Memory B cell (primary cell): ENCODE results near the gene KLHL34.

Experiments
- ATAC-seq: fragments of 150-1000 bp; cut with Tn5 transposase; 2 replicates; pipeline ENCODE4 v1.10.0; 2021; ENCODE audit warnings: low read depth, mild to moderate bottlenecking, moderate library complexity
- DNase-seq, 2 donors: peaks; one replicate each; pipeline ENCODE4 v3.0.0; 2022; ENCODE audit warnings: low spot score in 2 of 2
- H3K27ac Mint-ChIP-seq: one replicate; pipeline ENCODE4 v1.8.0; 2022; ENCODE audit warnings: mild to moderate bottlenecking, moderate library complexity, mixed read lengths
- H3K27me3 Mint-ChIP-seq: one replicate; pipeline ENCODE4 v1.8.0; 2022; ENCODE audit warnings: mixed read lengths
- H3K36me3 Mint-ChIP-seq: one replicate; pipeline ENCODE4 v1.8.0; 2022; ENCODE audit warnings: mild to moderate bottlenecking, mixed read lengths
- H3K4me1 Mint-ChIP-seq: one replicate; pipeline ENCODE4 v1.8.0; 2022; ENCODE audit warnings: mixed read lengths
- H3K4me3 Mint-ChIP-seq: one replicate; pipeline ENCODE4 v1.8.0; 2022; ENCODE audit warnings: mild to moderate bottlenecking, moderate library complexity, mixed read lengths
- H3K9me3 Mint-ChIP-seq: one replicate; pipeline ENCODE4 v1.8.0; 2022; ENCODE audit warnings: mixed read lengths

Gene KLHL34

DNA sequence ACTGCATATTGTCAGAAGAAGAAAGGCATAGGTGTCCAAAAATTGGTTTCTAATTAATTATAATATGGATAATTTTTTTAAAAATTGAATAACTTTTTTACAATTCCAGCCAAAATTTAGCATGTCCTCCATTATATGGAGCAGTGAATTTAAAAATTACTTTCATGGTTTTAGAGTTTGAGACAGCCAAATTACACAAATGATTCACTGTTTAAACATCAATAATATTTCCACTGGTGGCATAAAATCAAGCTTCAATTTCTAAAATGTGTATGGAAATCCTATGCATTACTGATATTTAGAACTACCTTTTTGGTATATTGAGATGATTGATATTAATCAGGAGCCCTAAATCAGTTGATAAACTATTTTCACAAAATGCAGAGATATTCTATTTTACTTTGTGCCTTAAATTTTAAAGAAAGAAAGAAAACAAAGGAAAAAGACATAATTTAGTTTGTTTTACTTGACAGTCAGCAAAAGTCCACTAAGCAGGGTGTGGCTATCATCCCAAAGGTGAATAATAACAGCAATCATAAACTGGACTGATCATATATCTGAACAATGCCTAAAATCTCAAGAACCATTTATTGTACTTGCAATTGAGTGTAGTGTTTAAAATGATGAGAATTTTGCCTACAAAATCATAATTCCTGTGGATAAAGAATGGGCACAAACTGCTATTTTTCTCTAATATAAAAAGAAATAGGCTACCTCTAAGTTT lies 34.2 kb downstream of the KLHL34 start:
- H3K4me3 Mint-ChIP-seq = no peak overlapping the region
- DNase-seq (no peak), ATAC-seq (no peak)
- H3K36me3 Mint-ChIP-seq = peaks cover 12% of the 10 kb centered on the region
- no peak overlapping the region for H3K27ac Mint-ChIP-seq
- peaks cover 3% of the 10 kb centered on the region for H3K9me3 Mint-ChIP-seq
- H3K4me1 Mint-ChIP-seq = peaks cover 1% of the 10 kb centered on the region
- H3K27me3 Mint-ChIP-seq = no peaks in the 10 kb centered on the region

DNA sequence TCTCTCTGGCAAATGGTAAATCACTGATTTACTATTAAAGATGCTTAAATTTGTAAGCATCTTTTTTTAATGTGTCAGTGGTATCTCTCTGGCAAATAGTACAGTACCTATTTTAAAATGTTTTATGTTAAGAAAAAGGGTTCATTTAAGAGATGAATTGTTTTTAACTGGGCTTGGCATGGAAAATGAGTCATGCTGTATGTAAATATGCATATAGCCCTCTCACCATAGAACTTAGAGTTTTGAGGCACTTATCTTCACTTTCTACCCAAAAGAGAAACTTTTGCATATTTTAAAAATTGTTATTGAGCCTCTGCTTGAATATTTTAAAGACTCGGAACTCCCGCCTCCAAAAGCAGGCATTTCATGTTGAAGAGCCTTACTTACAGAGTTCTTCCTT lies 37.9 kb downstream of the KLHL34 start:
- H3K9me3 Mint-ChIP-seq = no peaks in the 10 kb centered on the region
- H3K4me3 Mint-ChIP-seq = no peak overlapping the region
- H3K27ac Mint-ChIP-seq = no peak overlapping the region
- H3K4me1 Mint-ChIP-seq = peaks cover 2% of the 10 kb centered on the region
- DNase-seq (no peak), ATAC-seq (no peak)
- peaks cover 1% of the 10 kb centered on the region for H3K36me3 Mint-ChIP-seq
- no peaks in the 10 kb centered on the region for H3K27me3 Mint-ChIP-seq

DNA sequence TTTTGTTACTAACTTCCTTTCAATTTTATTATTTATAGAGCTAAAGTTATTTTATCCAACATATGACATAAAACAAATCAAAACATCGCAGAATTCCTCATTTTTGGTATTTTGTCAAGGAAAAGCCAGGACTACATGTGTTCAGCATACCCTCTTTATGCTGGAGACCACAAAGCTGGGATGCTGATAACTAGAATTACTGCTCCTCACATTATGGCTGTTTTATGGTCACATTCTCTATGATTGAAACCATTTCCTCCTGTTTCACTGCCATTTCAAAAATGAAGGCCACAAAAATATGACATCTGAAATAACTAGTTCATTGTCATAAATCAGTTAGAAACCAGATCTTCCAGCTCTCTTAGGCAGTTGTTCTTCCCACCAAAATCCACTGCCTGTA lies 41.7 kb downstream of the KLHL34 start:
- Mint-ChIP-seq H3K27me3 (no peaks in the 10 kb centered on the region), H3K4me1 (peaks cover 2% of the 10 kb centered on the region), H3K4me3 (no peak overlapping the region), H3K36me3 (peaks cover 1% of the 10 kb centered on the region), H3K9me3 (no peaks in the 10 kb centered on the region), H3K27ac (no peak overlapping the region)
- no peak for ATAC-seq
- DNase-seq = no peak

DNA sequence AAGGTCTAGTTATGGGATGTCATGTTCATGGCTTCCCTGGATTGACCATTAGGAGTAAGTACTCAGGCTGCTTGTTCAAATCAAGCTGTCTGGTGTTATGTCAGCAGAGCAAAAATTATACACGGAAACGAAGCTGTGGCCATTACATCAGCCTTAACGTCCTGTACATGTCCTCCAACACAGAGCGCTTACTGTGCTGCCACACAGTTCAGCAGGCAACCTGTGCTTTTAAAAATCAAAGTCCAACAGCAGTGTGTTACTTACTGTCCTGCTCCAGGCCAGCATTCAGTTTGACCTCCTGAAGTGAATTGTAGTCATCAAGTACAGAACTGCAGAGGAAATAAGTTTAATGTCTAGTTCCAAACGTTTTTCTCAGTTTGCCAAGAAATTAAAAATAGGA lies 46.0 kb downstream of the KLHL34 start:
- no peak for ATAC-seq
- peaks cover 2% of the 10 kb centered on the region for H3K4me1 Mint-ChIP-seq
- DNase-seq = no peak
- peaks cover 4% of the 10 kb centered on the region for H3K36me3 Mint-ChIP-seq
- no peaks in the 10 kb centered on the region for H3K9me3 Mint-ChIP-seq
- H3K27me3 Mint-ChIP-seq = no peaks in the 10 kb centered on the region
- no peak overlapping the region for H3K27ac Mint-ChIP-seq
- H3K4me3 Mint-ChIP-seq = no peak overlapping the region

DNA sequence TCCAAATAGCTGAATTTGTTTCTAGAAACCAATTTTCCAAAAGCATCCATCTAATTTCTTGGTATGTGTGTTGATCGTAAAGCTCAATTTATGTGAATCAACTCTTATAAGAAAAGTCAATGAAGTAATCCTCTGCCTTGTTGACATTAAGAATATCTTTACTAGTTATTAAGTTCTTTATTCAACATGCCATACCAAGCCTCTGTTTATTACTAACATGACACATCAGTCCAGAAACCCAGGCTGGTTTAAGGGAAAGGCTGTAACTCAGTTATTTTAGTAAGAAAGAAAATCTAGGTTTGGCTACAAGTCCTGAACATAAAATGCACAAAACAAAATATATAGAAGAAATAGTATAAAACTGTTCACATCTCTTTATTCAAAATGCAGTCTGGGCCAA lies 48.0 kb downstream of the KLHL34 start:
- DNase-seq (no peak), ATAC-seq (no peak)
- no peak overlapping the region for H3K4me3 Mint-ChIP-seq
- no peaks in the 10 kb centered on the region for H3K27me3 Mint-ChIP-seq
- no peak overlapping the region for H3K27ac Mint-ChIP-seq
- H3K36me3 Mint-ChIP-seq = peaks cover 9% of the 10 kb centered on the region
- no peaks in the 10 kb centered on the region for H3K4me1 Mint-ChIP-seq
- H3K9me3 Mint-ChIP-seq = no peaks in the 10 kb centered on the region

DNA sequence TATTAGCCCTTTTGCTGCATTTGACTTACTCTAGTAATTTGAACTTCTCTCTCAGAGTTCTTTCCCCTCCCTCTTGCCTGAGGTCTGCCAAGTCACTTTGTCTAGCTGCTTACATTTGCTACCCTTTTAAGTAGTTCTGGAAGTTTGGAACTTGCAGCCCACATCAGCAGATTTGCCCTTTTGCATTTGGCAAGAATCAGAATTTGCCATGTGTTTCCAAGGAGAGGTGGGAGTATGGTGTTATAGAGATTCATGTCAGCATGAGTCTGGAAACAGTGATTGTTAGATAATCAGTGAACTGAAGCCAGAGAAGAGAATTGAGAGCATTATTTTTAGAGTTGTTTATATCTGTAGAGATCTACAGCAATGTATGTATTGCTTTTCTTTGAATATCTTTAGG lies 52.1 kb downstream of the KLHL34 start:
- DNase-seq = no peak
- no peak overlapping the region for H3K27ac Mint-ChIP-seq
- no peak overlapping the region for H3K4me3 Mint-ChIP-seq
- H3K9me3 Mint-ChIP-seq = no peaks in the 10 kb centered on the region
- no peaks in the 10 kb centered on the region for H3K27me3 Mint-ChIP-seq
- H3K36me3 Mint-ChIP-seq = peaks cover 9% of the 10 kb centered on the region
- no peaks in the 10 kb centered on the region for H3K4me1 Mint-ChIP-seq
- no peak for ATAC-seq
